ENCODE data around the gene TOMM70.
"Not testable (repeated sequence)": the region's sequence is repeated elsewhere in the genome, so short reads cannot be mapped to it uniquely, and the experiment has no call there.

The TOMM70 gene

DNA sequence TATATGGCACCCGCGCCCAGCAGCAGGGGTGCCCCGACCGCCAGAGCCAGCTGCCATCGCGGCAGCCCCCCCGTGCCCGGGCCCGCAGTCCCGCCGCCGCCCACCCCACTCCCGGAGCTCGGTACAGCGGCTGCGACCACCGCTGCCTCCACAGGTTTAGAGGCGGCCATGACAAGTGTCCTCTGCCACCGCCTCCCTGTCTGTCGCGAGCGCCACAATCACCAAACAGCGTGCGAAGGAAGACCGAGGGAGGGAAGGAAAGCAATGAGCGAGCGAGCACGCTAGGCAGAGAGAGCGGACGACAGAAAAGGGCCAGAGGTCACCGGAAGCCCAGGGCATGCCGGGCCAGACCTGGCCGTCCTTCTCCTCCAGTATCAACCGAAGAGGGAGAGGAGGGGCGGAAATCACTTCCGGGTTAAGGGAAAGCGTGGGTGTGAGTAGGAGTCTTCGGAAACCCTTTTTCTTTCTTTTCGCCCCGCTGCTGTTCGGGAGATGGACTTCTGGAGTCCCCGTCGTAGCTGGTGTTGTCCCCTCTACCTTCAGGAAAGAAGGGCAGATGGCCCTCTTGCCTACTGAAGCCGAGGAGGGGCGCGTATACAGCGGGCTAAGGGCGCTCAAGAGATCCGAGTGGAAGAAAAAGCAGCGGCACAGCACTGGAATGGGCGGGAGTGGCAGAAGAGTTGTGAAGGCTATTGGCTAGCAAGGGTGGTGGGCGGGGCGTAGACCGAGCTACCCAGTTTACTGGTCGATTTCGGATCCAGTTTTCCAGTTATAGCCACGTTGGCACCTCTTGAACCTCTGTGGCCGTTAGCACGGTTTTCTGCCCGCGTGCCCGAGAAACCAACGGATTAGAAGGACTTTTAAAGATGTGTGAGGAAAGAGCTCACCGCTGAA is at the start of gene TOMM70, which contains the start of gene LNP1:
Gene TOMM70 (minus strand): TSS at position 310 of the 894 bp plus-strand sequence. CDS start 140 bp downstream, at position 170.
Gene LNP1 (plus strand): TSS at position 760 of the 894 bp plus-strand sequence. CDS start 28,191 bp downstream, outside the sequence.
- peak; percentile 96 for DNase-seq (ENCODE audit: low spot score)

DNA sequence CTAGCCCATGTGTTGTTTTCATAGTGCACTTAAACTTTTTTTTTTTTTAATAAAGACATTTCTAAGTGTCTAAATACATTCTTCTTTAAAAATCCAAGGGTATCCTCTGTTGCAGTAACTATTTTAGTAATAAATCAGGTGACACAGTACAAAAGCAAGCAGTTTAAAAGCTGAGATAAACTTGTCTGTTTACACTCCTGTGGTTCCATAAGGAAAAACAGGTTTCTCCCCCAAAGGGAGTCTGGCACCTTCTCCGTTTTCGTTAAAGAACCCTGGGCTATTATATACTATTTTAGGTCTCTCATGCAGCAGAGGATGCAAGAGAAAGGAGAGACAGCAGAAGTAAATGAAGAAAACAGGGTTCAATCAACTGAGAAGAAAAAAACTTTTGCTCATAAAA is 48.3 kb upstream of the TOMM70 start:
- DNase-seq (ENCODE audit: low spot score): no peak

DNA sequence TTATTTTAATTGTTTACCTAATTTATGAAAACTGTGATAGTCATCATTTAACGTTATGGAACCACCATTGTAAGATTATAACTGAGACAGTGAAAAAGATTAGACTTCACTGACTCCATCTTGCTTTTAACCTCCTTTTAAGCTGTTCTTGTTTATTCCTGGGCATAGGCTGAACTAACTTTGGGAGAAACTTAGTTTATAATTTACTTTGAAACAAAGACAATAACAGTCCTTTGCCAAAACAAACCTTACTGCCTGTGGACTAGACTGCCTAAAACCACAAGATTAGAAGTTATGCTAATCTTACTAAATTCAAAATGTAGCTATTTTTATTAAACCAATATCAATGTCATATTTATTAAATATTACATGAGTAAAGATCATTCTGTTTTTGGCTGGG is 47.2 kb upstream of the TOMM70 start:
- DNase-seq (ENCODE audit: low spot score): no peak

DNA sequence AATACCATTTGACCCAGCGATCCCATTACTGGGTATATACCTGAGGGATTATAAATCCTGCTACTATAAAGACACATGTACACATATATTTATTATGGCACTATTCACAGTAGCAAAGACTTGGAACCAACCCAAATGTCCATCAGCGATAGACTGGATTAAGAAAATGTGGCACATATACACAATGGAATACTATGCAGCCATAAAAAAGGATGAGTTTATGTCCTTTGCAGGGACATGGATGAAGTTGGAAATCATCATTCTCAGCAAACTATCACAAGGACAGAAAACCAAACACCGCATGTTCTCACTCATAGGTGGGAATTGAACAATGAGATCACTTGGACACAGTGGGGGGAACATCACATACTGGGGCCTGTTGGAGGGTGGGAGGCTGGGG is 46.2 kb upstream of the TOMM70 start:
- not testable (repeated sequence) for DNase-seq (ENCODE audit: low spot score)

DNA sequence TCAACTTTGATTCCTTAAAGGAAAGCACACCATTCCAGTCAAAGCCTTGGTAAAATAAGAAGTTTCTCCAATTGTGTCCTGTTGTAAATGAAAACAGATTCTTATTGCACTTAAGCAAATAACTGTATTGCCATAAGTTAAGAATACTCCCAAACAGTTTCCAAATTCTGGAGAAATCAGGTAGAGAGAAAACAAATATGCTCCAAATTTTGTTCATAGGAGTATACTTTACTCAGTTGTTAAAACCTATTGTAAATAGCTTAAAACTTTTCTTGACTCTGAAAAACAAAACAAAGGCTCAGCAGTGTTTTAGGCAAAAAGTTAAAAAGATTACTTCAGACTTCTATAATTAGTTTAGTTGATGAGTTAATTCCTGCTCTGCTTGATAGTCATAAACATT is 42.8 kb upstream of the TOMM70 start:
- DNase-seq (ENCODE audit: low spot score): no peak

DNA sequence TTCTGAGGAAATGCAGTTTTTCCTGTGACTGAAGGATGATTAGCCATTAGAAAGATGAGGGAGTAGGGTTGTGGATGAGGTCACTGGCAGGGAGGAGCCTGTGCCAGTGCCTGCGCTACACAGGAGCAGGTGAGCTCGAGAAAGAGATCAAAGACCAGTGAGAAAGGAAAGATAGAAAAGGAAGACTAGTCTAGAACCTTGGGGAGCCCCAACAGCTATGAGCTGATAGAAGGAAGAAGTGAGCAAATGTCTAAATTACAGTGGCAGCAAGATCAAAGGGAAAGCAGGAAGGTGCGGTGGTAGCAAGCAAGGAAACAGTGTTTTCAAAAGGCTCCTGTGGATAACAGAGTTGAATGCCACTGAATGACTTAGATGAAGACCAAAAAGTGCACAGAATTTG is 40.0 kb upstream of the TOMM70 start:
- no peak for DNase-seq (ENCODE audit: low spot score)

DNA sequence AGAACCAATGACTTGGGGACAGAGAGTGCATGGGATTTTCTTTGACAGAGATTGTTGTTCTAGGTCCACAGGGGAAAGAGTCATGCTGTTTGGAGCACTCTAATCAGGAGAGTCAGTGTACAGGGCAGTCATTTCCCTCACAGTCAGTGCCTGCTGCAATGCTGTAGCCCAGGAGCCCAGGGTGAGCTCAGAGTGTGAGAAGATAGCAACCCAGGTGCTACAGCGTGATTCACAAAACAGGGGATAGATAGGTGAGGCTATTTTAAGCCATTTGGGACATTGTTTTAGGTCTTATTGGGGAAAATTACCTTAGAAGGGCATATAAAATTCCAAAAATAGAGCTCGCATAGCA is 37.7 kb upstream of the TOMM70 start:
- DNase-seq (ENCODE audit: low spot score): no peak

DNA sequence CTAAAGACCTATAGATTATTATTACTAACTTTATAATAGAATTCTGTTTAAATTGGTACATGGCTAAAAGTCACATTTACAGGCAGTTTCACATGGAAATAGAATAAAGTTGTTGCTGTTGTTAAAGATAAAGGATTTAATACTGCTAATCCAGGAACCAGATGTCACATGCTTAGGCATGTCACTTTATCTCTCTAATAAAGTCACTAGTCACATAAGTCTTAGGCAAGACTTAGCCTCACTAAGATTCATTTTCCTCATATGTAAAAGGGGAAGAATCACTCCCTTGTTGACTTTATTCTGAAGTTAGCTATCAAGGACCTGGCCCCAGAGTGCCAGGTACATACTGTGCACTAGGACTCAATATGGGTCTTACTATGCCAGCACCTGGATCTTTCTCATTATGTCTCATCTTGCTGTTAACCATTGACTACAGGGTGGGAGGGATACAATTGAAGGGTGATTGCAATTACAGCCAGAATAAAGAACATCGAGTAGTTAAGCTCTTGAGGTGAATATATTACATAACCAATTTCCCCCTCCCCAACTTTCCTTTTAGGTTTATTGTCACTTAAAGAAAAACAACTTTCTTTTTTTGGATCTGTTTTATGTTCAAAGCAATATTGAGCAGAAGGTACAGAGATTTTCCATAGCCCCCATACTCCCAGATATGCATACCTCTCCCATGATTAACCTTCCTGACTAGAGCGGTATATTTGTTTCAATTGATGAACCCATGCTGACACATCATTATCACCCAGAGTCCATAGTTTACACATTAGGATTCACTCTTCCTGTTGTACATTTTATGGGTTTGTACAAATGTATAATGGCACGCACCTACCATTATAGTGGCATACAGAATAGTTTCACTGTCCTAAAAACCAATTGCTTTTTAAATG is 37.1 kb upstream of the TOMM70 start:
- peak; percentile 27 for DNase-seq (ENCODE audit: low spot score)

DNA sequence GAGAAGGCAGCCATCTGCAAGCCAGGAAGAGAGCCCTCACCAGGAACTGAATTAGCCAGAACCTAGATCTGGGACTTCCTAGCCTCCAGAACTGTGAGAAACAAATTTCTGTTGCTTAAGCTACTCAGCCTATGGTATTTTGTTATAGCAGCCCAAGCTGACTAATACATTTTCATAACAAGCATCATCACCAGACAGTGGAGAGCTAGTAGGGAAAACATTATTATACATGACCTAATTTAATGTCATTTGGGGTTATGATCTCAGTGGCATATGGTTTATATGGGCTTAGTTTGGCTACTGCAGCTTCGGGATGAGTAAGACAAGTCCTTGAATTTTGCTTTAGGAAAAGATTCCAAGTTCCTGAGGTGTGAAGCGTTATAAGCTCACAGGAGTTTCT is 36.1 kb upstream of the TOMM70 start:
- DNase-seq (ENCODE audit: low spot score): no peak

DNA sequence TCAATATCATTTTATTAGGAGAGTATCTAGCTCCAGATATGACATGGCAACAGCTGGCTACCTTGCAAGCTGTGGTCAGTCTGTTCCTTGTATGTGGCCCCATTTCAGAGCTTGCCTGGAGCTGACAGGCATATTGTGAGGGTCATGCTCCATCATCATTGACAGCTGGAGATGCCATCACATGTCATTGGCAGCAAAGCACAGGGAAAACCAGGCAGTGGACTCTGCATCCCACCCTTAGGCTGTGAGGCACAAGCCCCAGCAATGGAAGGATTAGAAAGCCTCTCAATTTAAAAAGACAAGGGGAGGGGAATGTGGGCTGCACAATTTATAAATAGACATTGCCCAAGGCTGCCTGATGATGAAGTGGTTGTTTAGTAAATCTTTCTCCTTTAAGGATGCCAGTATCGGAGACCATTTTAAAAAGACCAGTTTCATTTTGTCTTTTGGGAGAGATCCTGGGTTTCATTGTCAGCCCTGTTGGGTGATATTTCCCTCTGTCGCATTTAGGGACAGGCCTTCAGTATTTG is 28.4 kb upstream of the TOMM70 start:
- no peak for DNase-seq (ENCODE audit: low spot score)

DNA sequence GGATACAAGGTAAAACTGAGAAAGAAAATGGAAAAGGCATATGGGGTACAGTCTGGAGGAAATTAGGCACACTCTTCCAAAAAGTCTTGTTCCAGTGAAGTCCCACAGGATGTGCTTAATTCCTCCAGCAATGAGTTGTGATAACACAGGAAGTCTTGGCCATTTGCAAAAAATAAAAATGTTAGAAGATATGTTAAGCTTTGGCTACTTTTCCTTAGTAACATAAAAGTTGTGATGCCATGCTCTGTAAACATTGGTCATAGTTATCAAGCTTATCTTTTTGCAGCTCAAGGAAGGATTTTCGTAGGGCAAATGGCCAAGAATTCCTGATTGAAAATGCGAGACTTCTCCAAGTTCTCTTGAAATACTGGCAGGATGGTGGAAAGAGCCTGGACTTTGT is 26.8 kb upstream of the TOMM70 start:
- DNase-seq (ENCODE audit: low spot score): no peak

DNA sequence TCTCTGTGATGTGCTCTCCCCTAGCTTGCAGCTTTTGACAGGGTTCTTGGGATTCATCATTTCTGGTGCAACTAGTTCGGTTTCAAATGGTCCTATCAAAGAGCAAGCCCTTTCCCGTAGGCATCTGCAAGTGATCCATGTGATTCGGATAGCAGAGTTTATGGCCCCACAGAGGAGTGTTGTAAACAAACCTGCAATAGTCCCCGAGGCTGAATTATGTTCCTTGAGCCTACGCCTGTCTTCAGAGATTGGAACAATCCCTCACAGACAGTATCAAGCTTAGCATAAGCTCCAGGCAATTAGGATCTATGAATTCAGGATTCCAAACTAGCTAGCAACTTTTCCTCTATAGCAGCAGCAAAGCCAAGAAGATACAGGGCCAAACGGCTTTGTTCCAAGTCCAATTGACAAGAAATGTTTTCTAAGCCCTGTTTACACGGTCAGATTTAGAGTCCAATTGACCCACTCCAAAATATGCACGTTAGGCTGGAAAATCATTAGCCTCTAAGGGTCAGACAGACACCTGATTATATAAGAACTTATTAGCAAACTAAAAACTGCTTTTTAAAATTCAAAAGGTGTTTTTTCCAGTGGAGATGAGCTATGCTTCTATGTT is 25.3 kb upstream of the TOMM70 start:
- no peak for DNase-seq (ENCODE audit: low spot score)

DNA sequence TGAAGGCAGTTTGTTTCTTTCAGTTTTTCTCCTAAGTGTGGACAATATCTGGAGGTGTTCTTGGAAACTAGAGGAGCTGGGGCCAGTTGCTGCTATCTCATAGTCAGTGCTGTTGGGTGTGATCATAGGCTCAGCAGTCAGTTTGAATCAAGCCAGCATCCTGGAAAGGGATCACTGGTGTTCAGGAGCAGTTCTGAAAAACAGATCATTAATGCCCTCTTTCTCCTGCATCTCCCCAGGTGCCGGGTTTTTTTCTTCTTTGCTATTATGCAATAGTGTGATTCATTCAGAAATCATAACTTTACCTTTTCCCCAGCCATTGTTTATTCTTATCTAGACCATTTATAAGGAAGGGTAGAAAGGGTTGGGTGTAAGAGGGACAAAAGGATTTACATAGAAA is 24.4 kb upstream of the TOMM70 start:
- DNase-seq (ENCODE audit: low spot score): no peak

DNA sequence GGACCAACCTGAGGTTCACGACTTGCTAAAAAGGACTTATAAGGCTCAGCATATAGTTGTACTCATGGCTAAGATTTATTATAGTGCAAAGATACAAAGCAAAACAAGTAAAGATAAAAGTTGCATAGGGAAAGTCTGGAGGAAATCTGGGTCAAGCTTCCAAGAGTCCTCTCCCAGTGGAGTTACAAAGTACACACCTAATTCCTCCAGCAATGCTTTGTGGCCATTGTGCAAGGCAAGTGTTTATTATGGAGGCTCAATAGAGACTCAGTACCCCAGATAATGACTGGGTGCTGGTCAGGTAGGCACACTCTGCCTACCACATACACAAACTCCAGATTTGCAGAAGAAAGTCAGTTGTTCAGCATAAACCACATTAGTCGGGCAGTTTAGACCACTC is 23.4 kb upstream of the TOMM70 start:
- no peak for DNase-seq (ENCODE audit: low spot score)

DNA sequence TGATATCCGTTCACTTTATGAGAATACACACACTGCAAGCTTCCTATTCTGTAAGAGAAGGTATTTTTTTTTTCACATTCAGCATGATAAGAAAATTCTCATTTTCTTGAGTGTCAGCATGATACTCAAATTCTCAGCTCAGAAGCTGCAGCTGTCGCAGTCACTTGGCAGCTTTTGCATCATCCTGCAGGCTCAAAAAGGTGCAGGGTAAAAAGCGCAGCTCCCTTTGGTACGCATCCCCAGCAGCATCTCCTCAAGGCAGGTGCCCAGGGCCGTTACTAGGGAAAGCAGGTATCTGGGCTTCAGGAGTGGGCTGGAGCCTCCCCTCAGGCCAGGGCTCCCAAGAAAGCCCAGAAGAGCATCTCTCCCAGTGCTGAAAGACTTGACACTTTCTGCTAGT is 22.7 kb upstream of the TOMM70 start:
- no peak for DNase-seq (ENCODE audit: low spot score)

DNA sequence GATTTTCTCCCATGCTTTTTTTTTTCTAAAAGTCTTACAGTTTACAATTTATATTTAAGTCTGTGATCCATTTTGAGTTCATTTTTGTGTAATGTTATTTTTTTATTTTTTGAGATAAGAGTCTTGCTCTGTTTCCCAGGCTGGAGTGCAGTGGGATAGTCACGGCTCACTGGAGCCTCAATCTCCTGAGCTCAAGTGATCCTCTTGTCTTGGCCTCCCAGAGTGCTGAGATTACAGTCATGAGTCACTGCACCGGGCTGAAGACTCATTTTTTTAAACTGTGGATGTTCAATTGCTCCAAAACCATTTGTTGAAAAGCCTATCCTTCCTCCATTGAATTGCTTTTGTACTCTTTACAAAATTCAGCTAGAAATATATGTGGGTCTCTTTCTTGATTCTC is 20.0 kb upstream of the TOMM70 start:
- peak; percentile 29 for DNase-seq (ENCODE audit: low spot score)

DNA sequence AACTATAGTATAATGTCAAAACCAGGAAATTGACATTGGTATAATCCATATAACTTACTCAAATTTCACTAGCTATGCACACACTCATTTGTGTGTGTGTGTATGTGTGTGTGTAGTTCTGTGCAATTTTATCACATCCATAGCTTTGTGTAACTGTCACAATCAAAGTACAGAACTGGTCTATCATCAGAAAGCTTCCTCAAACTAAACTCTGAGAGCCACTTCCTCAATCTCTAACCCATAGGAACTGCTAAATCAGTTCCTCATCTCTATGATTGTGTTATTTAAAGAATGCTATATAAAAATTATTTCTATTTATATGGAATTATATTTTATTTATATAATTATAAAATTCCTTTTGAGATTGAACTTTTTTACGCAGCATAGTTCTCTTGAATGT is 18.5 kb upstream of the TOMM70 start:
- no peak for DNase-seq (ENCODE audit: low spot score)

DNA sequence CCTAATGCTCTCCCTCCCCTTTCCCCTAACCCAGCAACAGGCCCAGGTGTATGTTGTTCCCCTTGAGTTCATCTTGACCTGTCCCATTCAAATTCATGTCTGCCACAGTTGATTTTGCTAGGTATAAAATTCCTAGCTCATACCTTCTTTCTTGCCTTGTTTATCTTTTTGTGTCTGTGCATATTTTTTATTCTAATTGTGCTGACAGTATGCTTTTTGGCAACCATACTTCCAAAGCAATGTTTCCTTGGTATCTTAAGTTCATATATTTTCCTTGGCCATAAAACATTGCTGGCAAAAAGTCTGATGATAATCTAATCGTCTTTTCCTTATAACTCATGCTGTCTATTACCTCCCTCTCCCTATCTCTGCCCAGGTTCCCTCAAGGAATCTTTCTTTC is 16.0 kb upstream of the TOMM70 start:
- no peak for DNase-seq (ENCODE audit: low spot score)

DNA sequence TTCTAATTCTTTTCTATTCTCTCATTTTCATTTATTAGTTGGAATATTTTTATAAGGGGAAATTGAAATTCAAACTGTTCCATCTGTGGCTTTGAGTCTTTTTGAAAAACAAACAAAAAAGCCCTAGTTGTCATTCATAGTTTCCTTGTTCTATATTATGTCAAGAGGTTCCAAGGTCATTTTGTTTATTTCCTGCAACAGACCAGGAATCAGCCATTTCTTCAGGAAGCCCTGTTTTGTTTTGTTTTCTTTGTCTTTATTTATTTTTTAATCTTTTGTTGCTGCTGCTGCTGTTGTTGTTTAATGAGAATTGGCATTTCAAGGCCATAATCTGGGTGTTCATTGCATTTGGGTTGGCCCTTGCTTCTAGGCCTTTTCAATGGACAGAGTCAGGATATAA is 15.3 kb upstream of the TOMM70 start:
- DNase-seq (ENCODE audit: low spot score): no peak

DNA sequence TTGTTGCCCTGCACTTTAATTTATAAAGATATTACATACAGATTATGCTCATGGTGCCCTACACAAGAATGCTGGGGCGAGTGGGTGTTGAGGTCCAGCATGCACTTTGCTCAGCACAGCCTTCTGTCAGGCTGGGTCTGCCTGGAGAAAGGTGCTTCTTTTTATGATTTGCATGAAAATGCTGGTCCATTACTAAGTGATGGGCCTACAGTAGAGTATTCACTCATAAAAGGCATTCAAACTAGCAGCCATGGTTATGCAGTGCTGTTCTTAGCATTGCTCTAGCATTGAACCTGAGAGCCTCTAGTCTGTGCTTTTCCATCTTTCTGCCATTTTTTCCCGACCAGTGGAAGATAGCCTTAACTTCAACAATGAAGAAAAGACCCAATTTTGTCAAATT is 12.7 kb upstream of the TOMM70 start:
- DNase-seq (ENCODE audit: low spot score): no peak

DNA sequence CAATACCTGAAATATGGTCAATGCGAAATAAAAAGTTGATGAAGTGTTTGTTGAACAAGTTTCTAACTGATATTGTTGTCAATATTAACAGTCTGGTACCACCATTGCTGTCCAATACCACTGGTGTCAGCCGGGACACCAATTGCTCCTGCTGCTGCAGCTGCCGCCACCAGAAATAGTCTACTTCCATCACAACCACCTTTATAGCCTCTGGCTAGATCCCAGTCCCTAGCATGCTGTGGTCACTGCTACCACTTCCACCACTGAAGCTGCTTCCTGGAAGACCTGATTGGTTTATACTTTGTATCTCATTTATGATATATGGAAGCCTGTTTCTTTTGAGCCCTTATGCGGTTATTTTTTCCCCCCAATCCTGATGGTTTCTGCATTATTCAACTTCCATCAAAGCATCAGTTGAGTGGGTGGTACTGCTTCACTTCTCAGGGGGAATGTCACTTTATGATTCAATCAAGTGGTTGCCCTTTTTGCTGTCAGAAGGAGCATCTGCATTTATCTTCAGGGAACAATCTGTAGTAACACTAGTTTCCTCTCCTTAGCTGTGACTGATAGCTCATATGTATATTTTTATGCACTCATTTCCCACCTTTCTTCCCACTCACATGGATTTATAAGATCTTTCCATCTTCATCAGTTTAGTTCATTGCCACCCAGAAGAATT is 12.2 kb upstream of the TOMM70 start:
- DNase-seq (ENCODE audit: low spot score): peak; percentile 13
